HG02970 (cell line): Measurements from ENCODE around the gene TMEM115.

Source experiments
- ATAC-seq: cut with Tn5 transposase; IDR thresholded peaks from one replicate; pipeline ENCODE4 v1.9.1; 2021; ENCODE audit warnings: mild to moderate bottlenecking, moderate library complexity, moderate number of reproducible peaks; ENCODE audit not compliant: unreplicated experiment, low FRiP score

Gene TMEM115, protein sequence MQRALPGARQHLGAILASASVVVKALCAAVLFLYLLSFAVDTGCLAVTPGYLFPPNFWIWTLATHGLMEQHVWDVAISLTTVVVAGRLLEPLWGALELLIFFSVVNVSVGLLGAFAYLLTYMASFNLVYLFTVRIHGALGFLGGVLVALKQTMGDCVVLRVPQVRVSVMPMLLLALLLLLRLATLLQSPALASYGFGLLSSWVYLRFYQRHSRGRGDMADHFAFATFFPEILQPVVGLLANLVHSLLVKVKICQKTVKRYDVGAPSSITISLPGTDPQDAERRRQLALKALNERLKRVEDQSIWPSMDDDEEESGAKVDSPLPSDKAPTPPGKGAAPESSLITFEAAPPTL

DNA sequence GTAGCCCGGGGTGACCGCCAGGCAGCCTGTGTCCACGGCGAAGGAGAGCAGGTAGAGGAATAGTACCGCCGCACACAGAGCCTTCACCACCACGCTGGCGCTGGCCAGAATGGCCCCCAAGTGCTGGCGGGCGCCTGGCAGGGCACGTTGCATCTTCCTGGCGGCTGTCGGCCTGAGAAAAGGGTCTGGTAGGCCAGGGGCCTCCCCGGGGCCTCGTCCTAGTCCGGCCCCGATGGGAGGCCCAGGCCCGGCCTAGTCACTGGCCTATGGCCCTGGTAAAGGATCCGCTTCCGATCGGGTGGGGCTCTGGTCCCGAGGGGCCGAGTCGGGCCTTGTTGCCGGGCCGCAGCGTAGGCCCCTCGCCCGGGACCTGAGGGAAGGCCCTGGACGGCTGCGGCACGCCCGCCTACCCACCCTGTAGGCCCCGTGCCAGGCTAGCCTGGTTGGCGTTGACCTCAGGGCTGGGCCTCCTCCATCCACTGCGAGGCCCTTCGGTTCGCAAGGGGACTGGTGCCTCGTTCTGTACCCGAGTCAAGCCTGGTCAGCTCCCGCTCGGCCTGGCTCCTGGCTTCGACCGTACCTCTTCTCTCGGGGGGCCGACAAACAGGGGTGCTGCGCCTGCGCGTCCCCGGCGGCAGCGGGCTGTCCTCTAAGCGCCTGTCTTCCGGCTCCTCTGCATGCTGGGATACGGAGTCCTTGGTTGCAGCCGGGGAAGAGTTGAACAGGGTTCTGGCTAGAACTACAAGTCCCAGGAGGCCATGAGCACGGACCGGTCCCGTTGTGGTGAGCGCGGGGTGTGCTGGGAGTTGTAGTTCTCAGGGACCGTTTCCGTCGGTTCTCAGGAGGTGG is at the start of gene TMEM115:
TSS of gene TMEM115 (minus strand) at position 611 of the 849 bp plus-strand sequence. CDS start at position 153, 458 bp downstream.
- peak; percentile 95 for ATAC-seq

- ATAC-seq: no peak
These were observed 49.2 kb upstream of the TMEM115 start for GRCh38 chr3:50408443-50408944.

DNA sequence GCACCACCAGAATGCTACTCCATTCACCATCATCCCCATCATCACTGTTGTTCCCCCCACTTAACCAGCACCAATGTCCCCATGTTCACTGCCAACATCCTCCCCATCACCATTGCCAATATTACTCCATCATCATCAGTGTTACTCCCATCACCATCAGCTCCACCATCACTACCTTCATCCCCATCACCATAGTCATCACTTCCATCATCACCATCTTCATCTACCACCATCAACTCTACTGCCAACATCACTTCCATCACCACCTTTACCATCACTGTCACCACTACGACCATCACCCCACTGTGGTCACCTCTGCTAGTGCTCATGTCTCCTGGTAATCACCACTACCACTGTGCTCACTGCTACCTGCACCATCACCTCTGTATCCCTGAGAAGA is 47.2 kb upstream of the TMEM115 start:
- no peak for ATAC-seq

DNA sequence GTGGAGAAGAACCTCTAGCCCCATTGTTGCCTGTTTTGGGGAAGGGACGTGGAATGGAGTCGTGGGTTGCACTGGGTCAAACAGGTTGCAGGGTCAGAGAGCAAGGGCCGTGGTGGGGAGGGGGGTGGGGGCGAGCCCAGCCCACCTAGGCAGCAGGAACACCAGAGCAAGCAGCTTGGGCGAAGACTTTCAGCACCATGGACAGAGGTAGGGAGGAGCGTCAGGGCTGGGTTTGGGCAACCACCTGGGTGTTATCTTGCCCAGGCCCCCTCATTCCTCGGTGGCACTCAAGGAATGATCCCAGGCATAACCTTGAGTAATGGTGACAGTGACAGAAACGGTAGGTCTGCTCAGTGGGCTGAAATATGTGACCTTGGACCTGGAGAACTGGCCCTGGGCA is 45.9 kb upstream of the TMEM115 start:
- no peak for ATAC-seq

GRCh38 chr3:50401978-50402595 is 42.8 kb upstream of the TMEM115 start:
- no peak for ATAC-seq

- no peak for ATAC-seq
These were observed 37.2 kb upstream of the TMEM115 start for GRCh38 chr3:50396502-50396901.

DNA sequence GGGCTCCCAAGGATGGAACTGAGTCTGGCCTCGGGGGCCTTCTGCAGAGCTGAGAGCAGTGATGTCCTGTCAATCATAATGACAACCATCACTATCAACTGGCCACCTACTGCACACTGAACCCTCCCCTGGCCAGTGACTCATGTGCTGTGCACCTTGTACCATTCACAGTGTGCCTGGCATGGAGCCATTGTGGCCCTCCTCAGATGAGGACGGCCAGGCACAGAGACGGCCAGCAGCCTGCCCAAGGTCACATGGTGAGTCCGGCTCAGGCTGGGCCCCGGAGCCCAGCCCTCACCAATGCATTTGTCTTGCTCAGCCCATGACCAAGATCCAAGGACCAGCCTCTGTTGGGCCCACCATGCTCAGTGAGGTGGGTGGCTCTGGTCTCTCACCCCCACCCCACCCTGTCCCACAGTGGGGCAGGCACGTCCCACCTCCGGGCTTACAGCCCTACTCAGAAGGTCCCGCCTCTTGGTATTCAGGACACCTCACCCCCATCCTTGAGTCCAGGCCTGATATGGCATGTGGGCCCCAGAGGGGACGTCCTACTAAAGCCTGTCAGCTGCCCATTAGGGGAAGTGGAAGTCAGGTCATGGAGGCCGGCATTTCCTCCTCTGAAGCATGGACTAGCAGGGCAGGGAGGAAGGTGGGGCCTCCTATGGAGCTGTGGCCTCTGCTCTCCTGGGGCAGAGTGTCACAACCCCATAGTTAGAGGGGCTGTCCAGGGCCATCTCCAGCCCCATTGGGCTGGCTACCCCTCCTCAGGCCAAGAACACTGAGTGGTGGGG is 35.9 kb upstream of the TMEM115 start:
- no peak for ATAC-seq

GRCh38 chr3:50393061-50393460 is 33.7 kb upstream of the TMEM115 start:
- no peak for ATAC-seq

GRCh38 chr3:50392101-50392715 is 32.9 kb upstream of the TMEM115 start:
- ATAC-seq: no peak

DNA sequence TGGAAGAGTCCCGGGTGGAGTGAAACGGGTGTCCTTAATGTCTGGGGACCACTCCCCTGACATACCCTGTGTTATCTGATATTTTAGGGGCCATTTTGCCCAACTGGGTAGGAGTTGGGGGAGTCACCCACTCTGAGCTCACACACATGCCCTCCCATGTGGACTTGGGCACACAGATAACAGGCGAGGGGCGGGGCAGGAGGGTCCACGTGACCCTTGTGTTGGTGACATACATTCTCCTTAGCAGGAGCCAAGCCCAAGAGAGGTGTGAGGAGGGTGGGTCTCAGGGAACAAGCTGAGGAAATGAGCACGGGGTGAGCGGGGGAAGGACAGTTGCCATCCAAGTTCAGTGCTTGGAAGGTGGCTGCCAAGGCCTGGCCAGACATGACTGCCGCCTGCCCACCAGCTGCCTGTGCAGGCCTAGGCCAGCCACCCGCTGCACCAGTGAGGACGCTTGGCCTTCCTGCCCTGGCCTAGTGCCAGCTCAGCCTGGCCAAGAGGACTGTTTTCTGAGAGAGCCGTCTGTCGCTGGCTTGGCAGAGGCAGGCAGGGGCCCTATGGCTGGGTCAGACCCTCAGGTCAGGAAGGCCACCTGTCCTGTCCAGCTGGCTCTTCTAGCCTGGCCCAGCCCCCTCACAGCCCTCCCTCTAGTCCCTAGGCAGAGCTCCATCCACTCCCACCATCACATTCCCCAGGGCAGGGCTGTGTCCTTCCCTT is 31.3 kb upstream of the TMEM115 start:
- no peak for ATAC-seq

GRCh38 chr3:50389414-50389767 is 30.1 kb upstream of the TMEM115 start:
- ATAC-seq: no peak

DNA sequence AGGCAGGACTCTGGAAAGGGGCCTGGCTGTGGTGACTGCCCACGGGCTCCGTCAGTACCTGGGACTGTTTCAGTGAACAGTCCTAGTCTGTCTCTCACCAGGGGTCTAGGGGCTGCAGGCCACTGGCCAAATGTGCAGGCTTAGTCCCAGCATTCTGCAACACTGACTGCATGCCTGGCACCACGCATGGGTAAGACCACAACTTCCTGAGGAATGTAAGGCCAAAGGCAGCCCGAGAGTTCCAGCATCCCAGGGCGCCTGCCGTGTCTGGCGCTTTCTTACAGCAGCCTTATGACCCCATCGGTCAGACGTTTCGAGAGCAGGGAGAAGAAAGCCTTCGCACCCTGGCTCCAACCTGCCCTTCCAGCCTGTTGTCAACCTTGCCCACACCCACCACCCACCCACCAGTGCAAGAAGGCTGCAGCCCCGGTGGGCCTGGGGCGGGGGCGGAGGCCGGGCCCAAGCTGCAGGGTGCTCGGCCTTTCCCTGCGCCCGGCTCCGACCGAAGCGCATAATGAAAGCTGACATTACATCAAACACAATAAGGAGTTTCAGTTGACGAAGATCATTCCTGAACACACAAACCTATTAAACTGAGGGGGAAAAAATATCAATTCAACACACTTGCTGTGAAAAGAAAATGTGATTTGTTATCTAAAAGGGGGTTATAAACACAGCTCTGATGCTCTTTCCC is 29.5 kb upstream of the TMEM115 start:
- ATAC-seq: no peak

GRCh38 chr3:50388016-50388719 is 28.8 kb upstream of the TMEM115 start:
- no peak for ATAC-seq

GRCh38 chr3:50385754-50386153 is 26.4 kb upstream of the TMEM115 start:
- ATAC-seq: no peak

- ATAC-seq: no peak
These were observed 24.4 kb upstream of the TMEM115 start for GRCh38 chr3:50383750-50384149.

DNA sequence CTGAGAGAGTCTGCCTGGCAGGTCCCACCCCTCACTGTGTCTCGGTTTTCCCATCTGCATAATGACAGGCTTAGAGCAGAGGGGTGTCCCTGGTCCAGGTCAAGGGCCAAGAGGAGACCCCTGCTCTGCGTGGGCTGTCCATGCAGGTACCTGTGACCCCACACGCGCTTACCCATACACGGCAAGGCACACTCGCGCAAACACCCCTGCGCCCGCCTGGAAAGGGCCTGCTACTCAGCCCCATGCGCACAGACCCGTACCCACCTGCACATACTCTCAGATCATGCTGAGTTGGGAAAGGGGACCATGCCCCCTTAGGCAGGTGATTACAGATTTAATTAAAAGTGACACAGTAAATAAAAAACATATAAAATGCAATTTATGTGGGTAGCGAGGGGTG is 23.4 kb upstream of the TMEM115 start:
- no peak for ATAC-seq

DNA sequence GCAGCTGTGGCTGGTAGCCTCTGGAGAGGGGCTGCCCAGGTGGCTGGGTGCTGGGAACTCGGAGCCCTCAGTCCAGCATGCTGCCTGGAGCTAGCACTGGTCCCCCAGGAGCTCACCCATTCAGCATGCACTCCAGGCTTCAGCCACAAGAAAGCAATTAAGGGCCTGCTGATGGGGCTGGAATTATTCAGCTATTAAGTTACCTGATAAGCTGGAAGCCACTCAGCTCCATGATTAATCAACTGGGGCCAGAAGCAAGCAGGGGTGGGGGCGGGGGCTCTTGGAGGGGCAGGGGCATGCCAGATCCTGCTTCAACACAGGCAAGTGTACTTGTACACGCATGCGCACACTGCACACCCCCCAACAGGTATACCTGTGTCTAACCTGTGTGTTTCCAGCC is 22.1 kb upstream of the TMEM115 start:
- ATAC-seq: no peak

GRCh38 chr3:50380405-50381085 is 21.2 kb upstream of the TMEM115 start:
- no peak for ATAC-seq
